Cardiac muscle cell (in vitro differentiated cells and primary cell): ENCODE measurements around the gene ITIH2. TPM values are rescaled to one million over a fixed set of nuclear protein-coding genes. Genes with fewer than 3 reads are reported as not detected.
A peak's percentile ranks its signal among the peaks of the same experiment; 100 is the strongest.

Experiments
- DNase-seq, 2 donors: peaks; one replicate each; pipeline versions ENCODE4 v3.0.0 to v3.0.0-alpha.2; 2010 to 2017; ENCODE audit warnings: low read depth in 1 of 2, low spot score in 1 of 2
- H3K27ac ChIP-seq: fragments of 200-600 bp; sonication (generic); 2 replicates; pipeline ENCODE4 v1.5.1; 2016
- H3K27me3 ChIP-seq: fragments of 200-600 bp; sonication (generic); 2 replicates; pipeline ENCODE4 v1.6.0; 2016; ENCODE audit warnings: control low read depth
- H3K36me3 ChIP-seq: fragments of 200-600 bp; sonication (generic); 2 replicates; pipeline ENCODE4 v1.5.1; 2016; ENCODE audit warnings: control low read depth
- H3K4me1 ChIP-seq: fragments of 200-600 bp; sonication (generic); 2 replicates; pipeline ENCODE4 v1.8.1; 2017; ENCODE audit warnings: low read depth, mild to moderate bottlenecking, mixed run types
- H3K4me3 ChIP-seq: fragments of 200-600 bp; sonication (generic); 2 replicates; pipeline ENCODE4 v1.5.1; 2016; ENCODE audit warnings: mild to moderate bottlenecking
- H3K9me3 ChIP-seq: fragments of 200-600 bp; sonication (generic); 2 replicates; pipeline ENCODE4 v1.5.1; 2017; ENCODE audit warnings: low read depth, mild to moderate bottlenecking, control low read depth
- CTCF ChIP-seq: IDR thresholded peaks from 2 replicates; pipeline ENCODE4 v1.5.1; 2012; ENCODE audit warnings: low read depth, mild to moderate bottlenecking, low read length
- polyA plus RNA-seq: library from polyadenylated mRNA; unstranded; fragments of >200 nt; fragmentation: Nextera tagmentation; extraction: Ambion mirVana; gene quantifications from 2 replicates; pipeline ENCODE4 v1.2.1, GENCODE V29; 2016
- total RNA-seq: library from RNA; depleted of rRNA; stranded (reverse); fragments of >200 nt; gene quantifications from 2 replicates; pipeline ENCODE4 v1.2.3, GENCODE V29; 2016

ITIH2 gene
- total and polyA plus RNA-seq, 2 experiments from 2014 or later = 0.09 TPM; not detected in 1

GRCh38 chr10:7696545-7696944 lies 6.6 kb upstream of the ITIH2 start:
- no peak for TF ChIP-seq CTCF
- Histone ChIP-seq H3K27me3 (no peaks in the 10 kb centered on the region), H3K4me3 (no peak overlapping the region), H3K36me3 (no peaks in the 10 kb centered on the region), H3K4me1 (no peaks in the 10 kb centered on the region), H3K27ac (no peak overlapping the region), H3K9me3 (no peaks in the 10 kb centered on the region)
- DNase-seq = peak in 1 of 2 donors; percentile 23

GRCh38 chr10:7697426-7697825 lies 5.7 kb upstream of the ITIH2 start:
- Histone ChIP-seq H3K4me1 (no peaks in the 10 kb centered on the region), H3K4me3 (no peak overlapping the region), H3K27ac (no peak overlapping the region), H3K36me3 (no peaks in the 10 kb centered on the region), H3K9me3 (no peaks in the 10 kb centered on the region), H3K27me3 (no peaks in the 10 kb centered on the region)
- TF ChIP-seq CTCF = no peak
- DNase-seq = no peak

- H3K27me3 ChIP-seq = no peaks in the 10 kb centered on the region
- DNase-seq = peak in 1 of 2 donors; percentile 66
- no peak overlapping the region for H3K4me3 ChIP-seq
- H3K4me1 ChIP-seq = no peaks in the 10 kb centered on the region
- H3K9me3 ChIP-seq = no peaks in the 10 kb centered on the region
- H3K27ac ChIP-seq = no peak overlapping the region
- no peaks in the 10 kb centered on the region for H3K36me3 ChIP-seq
- no peak for TF ChIP-seq CTCF
Observed at GRCh38 chr10:7700577-7701125, 2.5 kb upstream of the ITIH2 start.

GRCh38 chr10:7701158-7701742 lies 1.9 kb upstream of the ITIH2 start:
- no peaks in the 10 kb centered on the region for H3K36me3 ChIP-seq
- no peaks in the 10 kb centered on the region for H3K4me1 ChIP-seq
- H3K27me3 ChIP-seq = no peaks in the 10 kb centered on the region
- H3K9me3 ChIP-seq = no peaks in the 10 kb centered on the region
- H3K4me3 ChIP-seq = no peak overlapping the region
- DNase-seq = no peak
- H3K27ac ChIP-seq = no peak overlapping the region
- TF ChIP-seq CTCF = no peak

- H3K27ac ChIP-seq = no peak overlapping the region
- H3K4me1 ChIP-seq = no peaks in the 10 kb centered on the region
- TF ChIP-seq CTCF = no peak
- no peak for DNase-seq
- no peaks in the 10 kb centered on the region for H3K9me3 ChIP-seq
- no peaks in the 10 kb centered on the region for H3K27me3 ChIP-seq
- H3K4me3 ChIP-seq = no peak overlapping the region
- no peaks in the 10 kb centered on the region for H3K36me3 ChIP-seq
Observed at GRCh38 chr10:7702288-7702812, 766 bp upstream of the ITIH2 start.
